Endothelial cell of umbilical vein (primary cell): ENCODE measurements around the gene PLEKHH2. TPM values are rescaled to one million over a fixed set of nuclear protein-coding genes. Genes with fewer than 3 reads are reported as not detected.

Experiments used
- BruUV-seq: library from RNA; stranded (reverse); fragments of 400-500 nt; replicated peaks from 2 replicates; lab custom pipeline; 2021; lab: Mats Ljungman, UMichigan
- CTCF ChIA-PET: fragments of 300-600, 350-600 bp; sonication (Branson Sonifier 250); formaldehyde crosslinking; loops from one replicate; lab custom pipeline; 2021; ENCODE audit warnings: antibody characterized with exemption, inconsistent platforms; lab: Charles Lee
- POLR2A ChIA-PET: fragments of 300-600, 350-600 bp; sonication (Branson Sonifier 250); formaldehyde crosslinking; loops from one replicate; lab custom pipeline; 2021; ENCODE audit warnings: antibody characterized with exemption, inconsistent platforms; lab: Charles Lee
- DNase-seq: peaks from one replicate; pipeline ENCODE4 v3.0.0-alpha.2; 2011; ENCODE audit warnings: low read depth, low spot score
- FAIRE-seq: peaks from 2 replicates; lab custom pipeline; 2011; peaks lifted over from hg19 to GRCh38; lab: Jason Lieb, UNC
- H2AFZ ChIP-seq: 2 replicates; pipeline ENCODE4 v1.6.0; 2012; ENCODE audit warnings: low read depth, low read length, control low read depth, inconsistent platforms
- H3K27ac ChIP-seq: 2 replicates; pipeline ENCODE4 v1.5.1; 2011; ENCODE audit warnings: low read depth, mild to moderate bottlenecking, control low read depth, low read length, moderate library complexity; ENCODE audit not compliant: insufficient read depth
- H3K27me3 ChIP-seq, 2 experiments: 2 replicates each; pipeline versions ENCODE4 v1.6.0 to v1.6.1; 2011; ENCODE audit warnings: low read length in 2 of 2, mixed read lengths in 1 of 2; ENCODE audit not compliant: control insufficient read depth in 2 of 2, insufficient read depth in 2 of 2
- H3K36me3 ChIP-seq, 2 experiments: 2 replicates in 1 of 2; 3 replicates in 1 of 2; pipeline ENCODE4 v1.5.1; 2011; ENCODE audit warnings: low read length in 2 of 2, mild to moderate bottlenecking in 1 of 2, moderate library complexity in 1 of 2; ENCODE audit not compliant: control insufficient read depth in 2 of 2, insufficient read depth in 2 of 2; ENCODE audit errors: extremely low read depth in 1 of 2
- H3K4me1 ChIP-seq: 3 replicates; pipeline ENCODE4 v1.5.1; 2011; ENCODE audit warnings: mild to moderate bottlenecking, low read length; ENCODE audit not compliant: control insufficient read depth, insufficient read depth; ENCODE audit errors: extremely low read depth
- H3K4me2 ChIP-seq: 2 replicates; pipeline ENCODE4 v1.6.1; 2011; ENCODE audit warnings: low read length, control low read depth, mixed read lengths; ENCODE audit not compliant: insufficient read depth
- H3K4me3 ChIP-seq, 3 experiments: fragments of 200-600 bp in 1 of 3; sonication (generic), shearing (Covaris generic) in 1 of 3; replicated peaks in 1 of 3; 2 replicates each; pipeline ENCODE4 v1.5.1; 2011 to 2016; ENCODE audit warnings: control low read depth in 3 of 3, low read length in 3 of 3, mild to moderate bottlenecking in 2 of 3, inconsistent platforms in 1 of 3, low read depth in 1 of 3, moderate library complexity in 1 of 3; ENCODE audit not compliant: insufficient read depth in 1 of 3
- H3K79me2 ChIP-seq: 2 replicates; pipeline ENCODE4 v1.6.0; 2012; ENCODE audit warnings: low read length, inconsistent platforms; ENCODE audit not compliant: control insufficient read depth, insufficient read depth
- H3K9ac ChIP-seq: replicated peaks from 2 replicates; pipeline ENCODE3; 2011; ENCODE audit warnings: low read length, control low read depth; ENCODE audit not compliant: insufficient read depth; ENCODE audit errors: extremely low read depth
- H3K9me1 ChIP-seq: replicated peaks from 3 replicates; pipeline ENCODE4 v1.6.0; 2011; ENCODE audit warnings: mild to moderate bottlenecking, low read length; ENCODE audit not compliant: control insufficient read depth, insufficient read depth; ENCODE audit errors: extremely low read depth
- H3K9me3 ChIP-seq: replicated peaks from 2 replicates; pipeline ENCODE4 v1.5.1; 2012; ENCODE audit warnings: low read length, inconsistent platforms; ENCODE audit not compliant: control insufficient read depth, insufficient read depth
- H4K20me1 ChIP-seq: replicated peaks from 2 replicates; pipeline ENCODE3; 2011; ENCODE audit warnings: mild to moderate bottlenecking, low read length; ENCODE audit not compliant: control insufficient read depth, insufficient read depth; ENCODE audit errors: extremely low read depth
- CTCF ChIP-seq, 2 donors: IDR thresholded peaks; 1 replicate in 1 of 2; 2 replicates in 1 of 2; pipeline ENCODE4 v1.5.1; 2011; ENCODE audit warnings: low read length in 2 of 2, mild to moderate bottlenecking in 2 of 2, moderate library complexity in 2 of 2, control low read depth in 1 of 2, inconsistent platforms in 1 of 2, low read depth in 1 of 2; ENCODE audit not compliant: insufficient read depth in 1 of 2; ENCODE audit errors: extremely low read depth in 1 of 2
- EZH2 ChIP-seq: IDR thresholded peaks from 2 replicates; pipeline ENCODE4 v1.6.1; 2012; ENCODE audit warnings: borderline replicate concordance, low read depth, mild to moderate bottlenecking, moderate library complexity, low read length, inconsistent platforms; ENCODE audit not compliant: severe bottlenecking
- FOS ChIP-seq: IDR thresholded peaks from 2 replicates; pipeline ENCODE4 v1.6.1; 2011; ENCODE audit warnings: mild to moderate bottlenecking, low read length, moderate library complexity, borderline replicate concordance; ENCODE audit not compliant: insufficient read depth
- GATA2 ChIP-seq: IDR thresholded peaks from 2 replicates; pipeline ENCODE4 v1.7.0; 2011; ENCODE audit warnings: low read depth, mild to moderate bottlenecking, moderate library complexity, mixed read lengths, low read length; ENCODE audit not compliant: insufficient read length, insufficient read depth
- JUN ChIP-seq: IDR thresholded peaks from 2 replicates; pipeline ENCODE4 v1.6.1; 2011; ENCODE audit warnings: borderline replicate concordance, low read depth; ENCODE audit not compliant: insufficient read length, insufficient read depth
- MAX ChIP-seq: IDR thresholded peaks from 2 replicates; pipeline ENCODE4 v1.6.1; 2011; ENCODE audit not compliant: insufficient read depth, insufficient read length
- MYC ChIP-seq: IDR thresholded peaks from one replicate; pipeline ENCODE4 v1.6.1; 2011; ENCODE audit warnings: mild to moderate bottlenecking, low read depth, low read length
- POLR2A ChIP-seq: IDR thresholded peaks from 2 replicates; pipeline ENCODE4 v1.6.1; 2012; ENCODE audit warnings: low read depth, mild to moderate bottlenecking, control low read depth, low read length
- POLR2AphosphoS5 ChIP-seq: IDR thresholded peaks from 2 replicates; pipeline ENCODE4 v1.6.1; 2012; ENCODE audit warnings: low read depth, mild to moderate bottlenecking, control low read depth, low read length, moderate library complexity; ENCODE audit not compliant: insufficient read depth
- dilution Hi-C: fragments of 300-500 bp; cut with MboI; formaldehyde crosslinking; loops from one replicate; pipeline ENCODE4 v1.15.0; 2019; ENCODE audit warnings: low sequenced_read_pairs; ENCODE audit not compliant: extremely low pct_ligation_motif_present
- intact Hi-C: fragments of 100-400 bp; cut with micrococcal nuclease; formaldehyde crosslinking; loops from one replicate; pipeline ENCODE4 v1.10.0; 2022
- polyA plus RNA-seq, 4 experiments: library from polyadenylated mRNA; depleted of rRNA in 3 of 4; stranded (reverse) in 3 of 4; unstranded in 1 of 4; fragments of >200 nt; gene quantifications; 2 replicates each; pipeline versions ENCODE4 v1.2.1 to v1.2.3, GENCODE V29; 2011 to 2012; ENCODE audit warnings: missing spikeins in 1 of 4
- total RNA-seq: library from RNA; stranded (reverse); gene quantifications from 2 replicates; pipeline ENCODE4 v1.2.3, GENCODE V29; 2021

The PLEKHH2 gene
- total and polyA plus RNA-seq, 2 donors (not counting 3 experiments of a cell fraction or from before 2014, with no cell fraction given) = 0.41 to 0.58 TPM

DNA sequence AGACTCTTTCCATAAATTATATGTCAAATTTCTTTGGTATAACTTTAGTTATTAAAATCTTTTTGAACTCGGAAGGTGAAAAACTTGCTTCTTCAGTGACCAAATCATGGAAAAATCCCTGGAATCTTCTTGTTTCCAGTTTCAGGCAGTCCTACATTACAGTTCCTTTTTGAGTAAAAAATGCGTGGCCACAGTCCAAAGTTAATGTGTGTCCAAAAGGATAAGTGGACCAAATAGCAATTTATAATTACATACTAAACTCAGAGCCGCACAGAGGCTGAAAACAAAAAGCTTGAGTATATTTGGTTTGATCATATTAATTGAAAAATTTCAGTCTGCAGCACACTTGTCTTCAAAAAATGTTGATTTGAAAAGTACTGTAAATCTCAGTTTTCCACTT lies 108.4 kb downstream of the PLEKHH2 start:
- ChIA-PET POLR2A (no interaction called here), CTCF (no interaction called here)
- no TSS peak for BruUV-seq
- Histone ChIP-seq H3K9ac (no peak overlapping the region), H3K36me3 (no peaks in the 10 kb centered on the region), H3K9me3 (no peaks in the 10 kb centered on the region), H2AFZ (no peak overlapping the region), H3K4me2 (no peak overlapping the region), H3K27ac (no peak overlapping the region), H3K79me2 (no peaks in the 10 kb centered on the region), H3K27me3 (no peaks in the 10 kb centered on the region), H3K9me1 (no peaks in the 10 kb centered on the region), H3K4me3 (no peak overlapping the region), H4K20me1 (no peaks in the 10 kb centered on the region), H3K4me1 (no peaks in the 10 kb centered on the region)
- FAIRE-seq (peak; percentile 12), DNase-seq (peak; percentile 9)
- dilution Hi-C loops = no loop called here
- no peak for TF ChIP-seq CTCF (IDR thresholded peaks at IDR 0.05; ENCODE audit: extremely low read depth in 1 of 2, insufficient read depth in 1 of 2, low read depth in 1 of 2, low read length in 2 of 2)
- TF ChIP-seq JUN = no peak
- TF ChIP-seq MAX = no peak
- no peak for TF ChIP-seq GATA2
- TF ChIP-seq POLR2A = no peak
- no peak for TF ChIP-seq EZH2
- no peak for TF ChIP-seq POLR2AphosphoS5
- no peak for TF ChIP-seq MYC
- no peak for TF ChIP-seq FOS
- intact Hi-C loops = no loop called here
